ENCODE measurements around the gene ZFX. TPM values are rescaled to one million over a fixed set of nuclear protein-coding genes. Genes with fewer than 3 reads are reported as not detected.
"Not testable (repeated sequence)": the region's sequence is repeated elsewhere in the genome, so short reads cannot be mapped to it uniquely, and the experiment has no call there.

Gene ZFX
- total RNA-seq, 1 donor from 2014 or later, result 33.9 TPM

- Mint-ChIP-seq H3K36me3 (ENCODE audit: unreplicated experiment) (no peaks in the 10 kb centered on the region), H3K27me3 (ENCODE audit: unreplicated experiment) (no peaks in the 10 kb centered on the region), H3K27ac (ENCODE audit: unreplicated experiment) (no peak overlapping the region), H3K4me1 (ENCODE audit: low read depth, unreplicated experiment) (no peaks in the 10 kb centered on the region), H3K4me3 (ENCODE audit: unreplicated experiment) (no peak overlapping the region), H3K9me3 (ENCODE audit: unreplicated experiment) (no peaks in the 10 kb centered on the region)
- no peak for DNase-seq
- TF ChIP-seq CTCF (IDR thresholded peaks at IDR 0.05; ENCODE audit: partially characterized antibody, unreplicated experiment), result no peak
Measured at GRCh38 chrX:24124244-24124799, 25.2 kb upstream of the ZFX start.

- Mint-ChIP-seq H3K27ac (ENCODE audit: unreplicated experiment) (no peak overlapping the region), H3K4me3 (ENCODE audit: unreplicated experiment) (no peak overlapping the region), H3K4me1 (ENCODE audit: low read depth, unreplicated experiment) (no peaks in the 10 kb centered on the region)
Measured at GRCh38 chrX:24125028-24125612, 24.4 kb upstream of the ZFX start.

GRCh38 chrX:24131476-24131875, 18.1 kb upstream of the ZFX start:
- Mint-ChIP-seq H3K36me3 (ENCODE audit: unreplicated experiment) (no peaks in the 10 kb centered on the region), H3K27ac (ENCODE audit: unreplicated experiment) (no peak overlapping the region), H3K4me1 (ENCODE audit: low read depth, unreplicated experiment) (no peaks in the 10 kb centered on the region), H3K27me3 (ENCODE audit: unreplicated experiment) (no peaks in the 10 kb centered on the region), H3K4me3 (ENCODE audit: unreplicated experiment) (no peak overlapping the region), H3K9me3 (ENCODE audit: unreplicated experiment) (no peaks in the 10 kb centered on the region)
- no peak for DNase-seq
- no peak for TF ChIP-seq CTCF (IDR thresholded peaks at IDR 0.05; ENCODE audit: partially characterized antibody, unreplicated experiment)

More at GRCh38 chrX:24125028-24125612, 24.4 kb upstream of the ZFX start:
- no peaks in the 10 kb centered on the region for H3K9me3 Mint-ChIP-seq (ENCODE audit: unreplicated experiment)
- H3K27me3 Mint-ChIP-seq (ENCODE audit: unreplicated experiment), result no peaks in the 10 kb centered on the region
- no peaks in the 10 kb centered on the region for H3K36me3 Mint-ChIP-seq (ENCODE audit: unreplicated experiment)
- DNase-seq, result no peak
- TF ChIP-seq CTCF (IDR thresholded peaks at IDR 0.05; ENCODE audit: partially characterized antibody, unreplicated experiment), result no peak

- no peaks in the 10 kb centered on the region for H3K4me1 Mint-ChIP-seq (ENCODE audit: low read depth, unreplicated experiment)
Measured at GRCh38 chrX:24133312-24133711, 16.2 kb upstream of the ZFX start.

GRCh38 chrX:24135768-24136167, 13.8 kb upstream of the ZFX start:
- not testable (repeated sequence) for H3K36me3 Mint-ChIP-seq (ENCODE audit: unreplicated experiment); H3K4me1 Mint-ChIP-seq (ENCODE audit: low read depth, unreplicated experiment); H3K4me3 Mint-ChIP-seq (ENCODE audit: unreplicated experiment)

More at GRCh38 chrX:24133312-24133711, 16.2 kb upstream of the ZFX start:
- no peaks in the 10 kb centered on the region for H3K9me3 Mint-ChIP-seq (ENCODE audit: unreplicated experiment)
- no peak overlapping the region for H3K27ac Mint-ChIP-seq (ENCODE audit: unreplicated experiment)
- H3K4me3 Mint-ChIP-seq (ENCODE audit: unreplicated experiment), result no peak overlapping the region
- no peaks in the 10 kb centered on the region for H3K36me3 Mint-ChIP-seq (ENCODE audit: unreplicated experiment)
- no peak for DNase-seq
- no peaks in the 10 kb centered on the region for H3K27me3 Mint-ChIP-seq (ENCODE audit: unreplicated experiment)
- no peak for TF ChIP-seq CTCF (IDR thresholded peaks at IDR 0.05; ENCODE audit: partially characterized antibody, unreplicated experiment)

More at GRCh38 chrX:24135768-24136167, 13.8 kb upstream of the ZFX start:
- H3K27me3 Mint-ChIP-seq (ENCODE audit: unreplicated experiment); H3K9me3 Mint-ChIP-seq (ENCODE audit: unreplicated experiment); H3K27ac Mint-ChIP-seq (ENCODE audit: unreplicated experiment); DNase-seq: not testable (repeated sequence)
